WTC11 (cell line): Measurements from ENCODE around the gene SEBOX. TPM values are rescaled to one million over a fixed set of nuclear protein-coding genes. Genes with fewer than 3 reads are reported as not detected.

ENCODE experiments used
- ATAC-seq: fragments of 200-7000 bp; cut with Tn5 transposase; 2 replicates; pipeline ENCODE4 v1.10.0; 2021; ENCODE audit warnings: mild to moderate bottlenecking, moderate library complexity
- CTCF ChIA-PET: fragments of 300-600 bp; sonication (Branson Sonifier 250); formaldehyde crosslinking; loops from one replicate; lab custom pipeline; 2021; ENCODE audit warnings: antibody characterized with exemption; lab: Charles Lee
- POLR2A ChIA-PET: fragments of 350-600 bp; sonication (Branson Sonifier 250); formaldehyde crosslinking; loops from one replicate; lab custom pipeline; 2021; ENCODE audit warnings: antibody characterized with exemption; lab: Charles Lee
- DNase-seq: peaks from one replicate; pipeline ENCODE4 v3.0.0; 2021; ENCODE audit warnings: low spot score
- H3K27ac Mint-ChIP-seq: 2 replicates; pipeline ENCODE4 v1.8.0; 2021; ENCODE audit warnings: mixed read lengths
- H3K27me3 Mint-ChIP-seq: 2 replicates; pipeline ENCODE4 v1.8.0; 2021; ENCODE audit warnings: low read depth, mild to moderate bottlenecking, moderate library complexity, mixed read lengths
- H3K36me3 Mint-ChIP-seq: 2 replicates; pipeline ENCODE4 v1.8.0; 2021; ENCODE audit warnings: mixed read lengths
- H3K4me1 Mint-ChIP-seq: 2 replicates; pipeline ENCODE4 v1.8.0; 2022; ENCODE audit warnings: mixed read lengths
- H3K4me3 Mint-ChIP-seq: 2 replicates; pipeline ENCODE4 v1.8.0; 2021; ENCODE audit warnings: mild to moderate bottlenecking, moderate library complexity, mixed read lengths
- H3K9me3 Mint-ChIP-seq: 2 replicates; pipeline ENCODE4 v1.8.0; 2021; ENCODE audit warnings: mixed read lengths
- AFF4 ChIP-seq: sonication (generic); formaldehyde crosslinking; IDR thresholded peaks from 2 replicates; pipeline ENCODE4 v1.8.1; 2023; ENCODE audit warnings: mild to moderate bottlenecking, missing genetic modification reagents, borderline replicate concordance
- E2F1 ChIP-seq: sonication (generic); formaldehyde crosslinking; IDR thresholded peaks from 2 replicates; pipeline ENCODE4 v1.8.0; 2022; ENCODE audit warnings: mild to moderate bottlenecking, missing genetic modification reagents
- ERG ChIP-seq: fragments of 250-450 bp; sonication (Bioruptor Pico); IDR thresholded peaks from 2 replicates; pipeline ENCODE4 v1.8.0; 2021; ENCODE audit warnings: mild to moderate bottlenecking
- FOXJ3 ChIP-seq: sonication (generic); formaldehyde crosslinking; IDR thresholded peaks from 2 replicates; pipeline ENCODE4 v1.9.0; 2021; ENCODE audit warnings: missing genetic modification reagents, mild to moderate bottlenecking, borderline replicate concordance
- HMGA2 ChIP-seq: fragments of 250-450 bp; sonication (Bioruptor Pico); IDR thresholded peaks from 2 replicates; pipeline ENCODE4 v1.4.0; 2021; ENCODE audit warnings: mild to moderate bottlenecking, moderate library complexity
- IRF2 ChIP-seq: sonication (generic); formaldehyde crosslinking; IDR thresholded peaks from 2 replicates; pipeline ENCODE4 v1.8.0; 2022; ENCODE audit warnings: low read depth, missing genetic modification reagents, borderline replicate concordance
- JAZF1 ChIP-seq: fragments of 250-450 bp; sonication (Bioruptor Pico); IDR thresholded peaks from 2 replicates; pipeline ENCODE4 v1.9.0; 2021; ENCODE audit warnings: moderate library complexity, mild to moderate bottlenecking, inconsistent platforms
- MLX ChIP-seq: sonication (generic); formaldehyde crosslinking; IDR thresholded peaks from 2 replicates; pipeline ENCODE4 v1.8.1; 2023; ENCODE audit warnings: mild to moderate bottlenecking, missing genetic modification reagents, moderate library complexity
- MXD4 ChIP-seq: fragments of 250-450 bp; sonication (Bioruptor Pico); IDR thresholded peaks from 2 replicates; pipeline ENCODE4 v1.8.0; 2021; ENCODE audit warnings: mild to moderate bottlenecking, moderate library complexity, borderline replicate concordance
- MYBL2 ChIP-seq: sonication (generic); formaldehyde crosslinking; IDR thresholded peaks from 2 replicates; pipeline ENCODE4 v1.8.1; 2023; ENCODE audit warnings: mild to moderate bottlenecking, moderate library complexity, missing genetic modification reagents
- NR3C1 ChIP-seq: sonication (generic); formaldehyde crosslinking; conservative IDR thresholded peaks from 2 replicates; pipeline ENCODE4 v1.8.1; 2023; ENCODE audit warnings: low read depth, mild to moderate bottlenecking, missing genetic modification reagents
- SP1 ChIP-seq: sonication (generic); formaldehyde crosslinking; conservative IDR thresholded peaks from 2 replicates; pipeline ENCODE4 v1.8.1; 2022; ENCODE audit warnings: missing genetic modification reagents
- ZNF416 ChIP-seq: fragments of 250-450 bp; sonication (Bioruptor Pico); IDR thresholded peaks from 2 replicates; pipeline ENCODE4 v1.9.0; 2021; ENCODE audit warnings: mild to moderate bottlenecking, inconsistent platforms
- ZNF423 ChIP-seq: fragments of 250-450 bp; sonication (Bioruptor Pico); IDR thresholded peaks from 2 replicates; pipeline ENCODE4 v2.1.2; 2022; ENCODE audit warnings: mild to moderate bottlenecking, moderate library complexity
- ZNF532 ChIP-seq: fragments of 250-450 bp; sonication (Bioruptor Pico); IDR thresholded peaks from 2 replicates; pipeline ENCODE4 v1.9.0; 2021; ENCODE audit warnings: mild to moderate bottlenecking, borderline replicate concordance
- total RNA-seq: library from RNA; stranded (reverse); gene quantifications from 3 replicates; pipeline ENCODE4 v1.2.3, GENCODE V29; 2021
- TF ChIP-seq, protein P1 (sequence below): sonication (generic); formaldehyde crosslinking; IDR thresholded peaks from 2 replicates; pipeline ENCODE4 v1.8.1; 2022; ENCODE audit warnings: low read depth, mild to moderate bottlenecking, moderate library complexity, missing genetic modification reagents, borderline replicate concordance
- TF ChIP-seq, protein P2 (sequence below): fragments of 200-600 bp; IDR thresholded peaks from 2 replicates; pipeline ENCODE4 v1.8.0; 2022; ENCODE audit warnings: antibody characterized with exemption
- TF ChIP-seq, protein P3 (sequence below): sonication (generic); formaldehyde crosslinking; IDR thresholded peaks from 2 replicates; pipeline ENCODE4 v1.8.0; 2023; ENCODE audit warnings: missing genetic modification reagents

SEBOX gene
- total RNA-seq, 1 experiment from 2014 or later = not detected

DNA sequence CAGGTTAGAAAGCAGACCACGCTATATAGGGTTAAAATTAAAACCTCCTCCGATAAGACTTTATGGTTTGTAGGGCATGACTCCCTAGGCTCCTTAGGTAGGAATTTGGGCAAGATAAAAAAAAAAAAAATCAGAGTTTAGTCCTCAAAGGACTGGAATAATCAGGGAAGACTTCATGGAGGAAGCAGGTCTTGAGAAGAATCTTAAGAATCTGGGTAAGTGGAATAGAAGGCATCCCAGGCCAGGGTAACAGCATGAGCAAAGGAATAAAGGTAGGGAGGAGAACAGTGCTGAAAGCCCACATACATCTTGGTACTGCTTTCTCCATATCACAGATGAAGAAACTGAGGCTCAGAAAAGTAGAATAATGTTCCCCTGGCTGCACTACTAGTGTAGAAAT lies 25.6 kb upstream of the SEBOX start:
- Mint-ChIP-seq H3K4me3 (no peak overlapping the region), H3K9me3 (no peaks in the 10 kb centered on the region), H3K4me1 (peaks cover 6% of the 10 kb centered on the region), H3K27me3 (peaks cover 26% of the 10 kb centered on the region)
- CTCF ChIA-PET = interaction anchor here (1.1 kb wide), 1 partner anchor 26 kb away, joined by 3 read pairs; no protein-coding TSS in a partner anchor
- TF ChIP-seq, protein P1, sequence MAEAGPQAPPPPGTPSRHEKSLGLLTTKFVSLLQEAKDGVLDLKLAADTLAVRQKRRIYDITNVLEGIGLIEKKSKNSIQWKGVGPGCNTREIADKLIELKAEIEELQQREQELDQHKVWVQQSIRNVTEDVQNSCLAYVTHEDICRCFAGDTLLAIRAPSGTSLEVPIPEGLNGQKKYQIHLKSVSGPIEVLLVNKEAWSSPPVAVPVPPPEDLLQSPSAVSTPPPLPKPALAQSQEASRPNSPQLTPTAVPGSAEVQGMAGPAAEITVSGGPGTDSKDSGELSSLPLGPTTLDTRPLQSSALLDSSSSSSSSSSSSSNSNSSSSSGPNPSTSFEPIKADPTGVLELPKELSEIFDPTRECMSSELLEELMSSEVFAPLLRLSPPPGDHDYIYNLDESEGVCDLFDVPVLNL (CRISPR knock-in tag) = no peak
- TF ChIP-seq NR3C1 = no peak
- no peak for TF ChIP-seq MYBL2 (CRISPR knock-in tag)
- TF ChIP-seq, protein P2, sequence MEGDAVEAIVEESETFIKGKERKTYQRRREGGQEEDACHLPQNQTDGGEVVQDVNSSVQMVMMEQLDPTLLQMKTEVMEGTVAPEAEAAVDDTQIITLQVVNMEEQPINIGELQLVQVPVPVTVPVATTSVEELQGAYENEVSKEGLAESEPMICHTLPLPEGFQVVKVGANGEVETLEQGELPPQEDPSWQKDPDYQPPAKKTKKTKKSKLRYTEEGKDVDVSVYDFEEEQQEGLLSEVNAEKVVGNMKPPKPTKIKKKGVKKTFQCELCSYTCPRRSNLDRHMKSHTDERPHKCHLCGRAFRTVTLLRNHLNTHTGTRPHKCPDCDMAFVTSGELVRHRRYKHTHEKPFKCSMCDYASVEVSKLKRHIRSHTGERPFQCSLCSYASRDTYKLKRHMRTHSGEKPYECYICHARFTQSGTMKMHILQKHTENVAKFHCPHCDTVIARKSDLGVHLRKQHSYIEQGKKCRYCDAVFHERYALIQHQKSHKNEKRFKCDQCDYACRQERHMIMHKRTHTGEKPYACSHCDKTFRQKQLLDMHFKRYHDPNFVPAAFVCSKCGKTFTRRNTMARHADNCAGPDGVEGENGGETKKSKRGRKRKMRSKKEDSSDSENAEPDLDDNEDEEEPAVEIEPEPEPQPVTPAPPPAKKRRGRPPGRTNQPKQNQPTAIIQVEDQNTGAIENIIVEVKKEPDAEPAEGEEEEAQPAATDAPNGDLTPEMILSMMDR = no peak
- no peak for TF ChIP-seq E2F1 (CRISPR knock-in tag)
- TF ChIP-seq SP1 (CRISPR knock-in tag) = no peak
- TF ChIP-seq MXD4 (CRISPR knock-in tag) = no peak
- no peak for TF ChIP-seq IRF2 (CRISPR knock-in tag)
- TF ChIP-seq ZNF416 (CRISPR knock-in tag) = no peak
- no peak for TF ChIP-seq AFF4 (CRISPR knock-in tag)
- TF ChIP-seq, all 79 proteins: peak for 0
- peaks cover 10% of the 10 kb centered on the region for H3K36me3 Mint-ChIP-seq
- no peak for ATAC-seq
- POLR2A ChIA-PET = no interaction called here
- DNase-seq = no peak
- H3K27ac Mint-ChIP-seq = no peak overlapping the region

GRCh38 chr17:28390141-28390540 lies 25.1 kb upstream of the SEBOX start:
- CTCF ChIA-PET = no interaction called here
- DNase-seq (no peak), ATAC-seq (no peak)
- Mint-ChIP-seq H3K36me3 (peaks cover 10% of the 10 kb centered on the region), H3K27ac (no peak overlapping the region), H3K9me3 (no peaks in the 10 kb centered on the region), H3K27me3 (peaks cover 30% of the 10 kb centered on the region), H3K4me3 (no peak overlapping the region), H3K4me1 (peaks cover 9% of the 10 kb centered on the region)
- POLR2A ChIA-PET = no interaction called here
- TF ChIP-seq JAZF1 = no peak
- TF ChIP-seq ZNF423 (CRISPR knock-in tag) = no peak
- no peak for TF ChIP-seq FOXJ3 (CRISPR knock-in tag)
- TF ChIP-seq ZNF532 (CRISPR knock-in tag) = no peak
- TF ChIP-seq, protein P3, sequence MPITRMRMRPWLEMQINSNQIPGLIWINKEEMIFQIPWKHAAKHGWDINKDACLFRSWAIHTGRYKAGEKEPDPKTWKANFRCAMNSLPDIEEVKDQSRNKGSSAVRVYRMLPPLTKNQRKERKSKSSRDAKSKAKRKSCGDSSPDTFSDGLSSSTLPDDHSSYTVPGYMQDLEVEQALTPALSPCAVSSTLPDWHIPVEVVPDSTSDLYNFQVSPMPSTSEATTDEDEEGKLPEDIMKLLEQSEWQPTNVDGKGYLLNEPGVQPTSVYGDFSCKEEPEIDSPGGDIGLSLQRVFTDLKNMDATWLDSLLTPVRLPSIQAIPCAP (CRISPR knock-in tag) = no peak
- no peak for TF ChIP-seq MLX (CRISPR knock-in tag)
- no peak for TF ChIP-seq ERG
- no peak for TF ChIP-seq HMGA2 (CRISPR knock-in tag)
